ENCODE results near the gene NR6A1. TPM values are rescaled to one million over a fixed set of nuclear protein-coding genes. Genes with fewer than 3 reads are reported as not detected.

NR6A1 gene
- total RNA-seq, 1 experiment from 2014 or later: 6.7 TPM

GRCh38 chr9:124799274-124800006, 28.3 kb upstream of the NR6A1 start:
- Mint-ChIP-seq H3K27ac (ENCODE audit: unreplicated experiment) (no peak overlapping the region), H3K27me3 (ENCODE audit: unreplicated experiment) (no peaks in the 10 kb centered on the region), H3K4me1 (ENCODE audit: low read depth, unreplicated experiment) (no peaks in the 10 kb centered on the region), H3K36me3 (ENCODE audit: insufficient read depth, unreplicated experiment) (no peaks in the 10 kb centered on the region), H3K9me3 (ENCODE audit: low read depth, unreplicated experiment) (no peaks in the 10 kb centered on the region), H3K4me3 (ENCODE audit: low read depth, unreplicated experiment) (no peak overlapping the region)
- intact Hi-C loops (cut with micrococcal nuclease; ENCODE audit: unreplicated experiment): no loop called here
- no peak for DNase-seq
- TF ChIP-seq CTCF (IDR thresholded peaks at IDR 0.05; ENCODE audit: unreplicated experiment): no peak
- CTCF ChIA-PET: interaction anchor here (1.0 kb wide), 1 partner anchor 15 kb away, joined by 3 read pairs; no protein-coding TSS in a partner anchor
- no TSS peak for BruUV-seq (replicated peaks)

- Mint-ChIP-seq H3K9me3 (ENCODE audit: low read depth, unreplicated experiment) (no peaks in the 10 kb centered on the region), H3K27ac (ENCODE audit: unreplicated experiment) (no peak overlapping the region), H3K4me3 (ENCODE audit: low read depth, unreplicated experiment) (no peak overlapping the region), H3K36me3 (ENCODE audit: insufficient read depth, unreplicated experiment) (no peaks in the 10 kb centered on the region), H3K27me3 (ENCODE audit: unreplicated experiment) (peaks cover 2% of the 10 kb centered on the region), H3K4me1 (ENCODE audit: low read depth, unreplicated experiment) (no peaks in the 10 kb centered on the region)
- CTCF ChIA-PET: interaction anchor here (1.3 kb wide), 1 partner anchor 55 kb away, joined by 7 read pairs; the partner anchor contains the start of gene WDR38
- no peak for DNase-seq
- BruUV-seq (replicated peaks): no TSS peak
- intact Hi-C loops (cut with micrococcal nuclease; ENCODE audit: unreplicated experiment): no loop called here
- no peak for TF ChIP-seq CTCF (IDR thresholded peaks at IDR 0.05; ENCODE audit: unreplicated experiment)
Observed at GRCh38 chr9:124797343-124798103, 26.4 kb upstream of the NR6A1 start.

DNA sequence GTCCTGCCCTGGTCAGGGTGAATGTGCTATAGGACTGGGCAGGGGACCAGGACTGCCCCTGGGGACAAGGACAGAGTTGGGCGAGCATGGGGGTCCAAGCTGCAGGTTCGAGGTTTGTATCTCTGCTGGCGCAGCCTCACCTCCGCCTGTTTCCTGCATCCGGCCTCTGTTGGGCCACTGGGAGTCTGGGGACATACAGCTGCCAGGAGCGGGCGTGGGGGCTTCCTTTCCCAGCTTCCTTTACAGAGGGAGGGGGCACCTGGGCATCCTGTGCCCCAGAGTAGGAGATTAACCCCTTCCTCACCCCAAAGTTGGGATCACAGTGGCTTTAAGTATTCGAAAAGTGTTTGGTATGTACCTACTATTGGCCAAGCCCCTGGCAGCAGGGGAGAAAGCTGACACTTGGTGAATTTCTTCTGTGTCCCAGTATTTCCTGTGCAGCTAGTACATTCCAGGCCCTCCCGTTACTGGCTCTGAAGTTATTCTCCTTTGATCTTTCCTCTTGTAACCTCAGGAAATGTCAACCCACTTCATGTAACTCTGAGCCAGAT, 24.8 kb upstream of the NR6A1 start:
- Mint-ChIP-seq H3K9me3 (ENCODE audit: low read depth, unreplicated experiment) (no peaks in the 10 kb centered on the region), H3K27me3 (ENCODE audit: unreplicated experiment) (peaks cover 17% of the 10 kb centered on the region), H3K36me3 (ENCODE audit: insufficient read depth, unreplicated experiment) (no peaks in the 10 kb centered on the region), H3K27ac (ENCODE audit: unreplicated experiment) (no peak overlapping the region), H3K4me3 (ENCODE audit: low read depth, unreplicated experiment) (no peak overlapping the region), H3K4me1 (ENCODE audit: low read depth, unreplicated experiment) (no peaks in the 10 kb centered on the region)
- intact Hi-C loops (cut with micrococcal nuclease; ENCODE audit: unreplicated experiment): loop anchor here (1.0 kb wide), 1 partner anchor 56 kb away; no protein-coding TSS in a partner anchor
- CTCF ChIA-PET: interaction anchor here (0.9 to 2.4 kb wide), 4 partner anchors 16 to 59 kb away, joined by 3 to 22 read pairs (median 4); partner anchors contain the start of gene WDR38
- DNase-seq: no peak
- no TSS peak for BruUV-seq (replicated peaks)
- TF ChIP-seq CTCF (IDR thresholded peaks at IDR 0.05; ENCODE audit: unreplicated experiment): no peak

DNA sequence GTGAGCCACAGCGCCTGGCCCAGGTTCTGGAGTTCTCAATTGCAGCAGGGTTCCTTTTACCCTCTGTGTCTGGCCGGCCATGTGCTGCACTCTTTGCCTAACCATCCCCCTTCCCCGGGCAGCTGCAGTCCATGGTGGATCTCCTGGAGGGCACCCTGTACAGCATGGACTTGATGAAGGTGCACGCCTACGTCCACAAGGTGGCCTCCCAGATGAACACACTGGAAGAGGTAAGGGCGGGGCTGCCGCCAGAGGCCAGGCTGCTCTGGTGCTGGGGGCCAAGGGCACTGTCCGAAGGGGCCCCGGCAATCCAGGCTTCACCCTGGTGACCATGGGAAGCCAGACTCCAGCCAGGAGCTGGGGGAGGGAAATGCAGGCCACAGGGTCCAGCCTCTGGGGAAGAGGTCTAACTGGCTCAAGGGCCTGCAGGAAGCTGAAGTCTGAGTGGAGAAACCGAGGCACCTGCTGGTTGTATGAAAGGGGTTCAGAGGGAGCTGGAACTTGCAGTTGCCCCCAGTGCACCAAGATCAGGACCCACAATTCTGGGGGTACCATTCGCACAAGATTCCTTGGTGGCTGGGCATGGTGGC, 23.9 kb upstream of the NR6A1 start:
- TF ChIP-seq CTCF (IDR thresholded peaks at IDR 0.05; ENCODE audit: unreplicated experiment): peak; percentile 22
- BruUV-seq (replicated peaks): no TSS peak
- peaks cover 25% of the 10 kb centered on the region for H3K27me3 Mint-ChIP-seq (ENCODE audit: unreplicated experiment)
- H3K9me3 Mint-ChIP-seq (ENCODE audit: low read depth, unreplicated experiment): no peaks in the 10 kb centered on the region
- H3K4me1 Mint-ChIP-seq (ENCODE audit: low read depth, unreplicated experiment): no peaks in the 10 kb centered on the region
- no peak overlapping the region for H3K4me3 Mint-ChIP-seq (ENCODE audit: low read depth, unreplicated experiment)
- no peak overlapping the region for H3K27ac Mint-ChIP-seq (ENCODE audit: unreplicated experiment)
- DNase-seq: peak; percentile 66
- H3K36me3 Mint-ChIP-seq (ENCODE audit: insufficient read depth, unreplicated experiment): no peaks in the 10 kb centered on the region
- intact Hi-C loops (cut with micrococcal nuclease; ENCODE audit: unreplicated experiment): loop anchor here (1.0 kb wide), 1 partner anchor 57 kb away; no protein-coding TSS in a partner anchor
- CTCF ChIA-PET: interaction anchor here (0.9 to 2.4 kb wide), 4 partner anchors 16 to 60 kb away, joined by 3 to 22 read pairs (median 4); partner anchors contain the start of gene WDR38

Measured in Calu3 (cell line).